Transverse colon (tissue), 4 donors: ENCODE data around the gene ZFAND6.

Experiments used
- CTCF ChIP-seq, 5 experiments: fragments of 200-600 bp in 3 of 5; fragments of 450-650 bp in 2 of 5; sonication (generic) in 3 of 5; IDR thresholded peaks; 1 replicate in 2 of 5; 2 replicates in 3 of 5; pipeline ENCODE4 v1.5.1; 2016 to 2017; ENCODE audit warnings: antibody characterized with exemption in 5 of 5, inconsistent platforms in 3 of 5, mild to moderate bottlenecking in 2 of 5, moderate library complexity in 1 of 5
- EP300 ChIP-seq: sonication (generic); formaldehyde crosslinking; IDR thresholded peaks from one replicate; pipeline ENCODE4 v1.6.1; 2017; ENCODE audit warnings: antibody characterized with exemption, low read depth
- POLR2A ChIP-seq: fragments of 450-650 bp; IDR thresholded peaks from one replicate; pipeline ENCODE4 v1.6.1; 2016; ENCODE audit warnings: antibody characterized with exemption, mild to moderate bottlenecking, moderate library complexity
- POLR2AphosphoS5 ChIP-seq, 3 donors: sonication (generic); formaldehyde crosslinking; IDR thresholded peaks; one replicate each; pipeline ENCODE4 v1.6.1; 2016; ENCODE audit warnings: antibody characterized with exemption in 3 of 3

- TF ChIP-seq POLR2AphosphoS5 (IDR thresholded peaks at IDR 0.05) (no peak), POLR2A (no peak), CTCF (IDR thresholded peaks at IDR 0.05) (no peak), EP300 (no peak)
Measured at GRCh38 chr15:80068578-80068977, 9.1 kb downstream of the ZFAND6 start.
